ENCODE results near the gene AKR1B15. TPM values are rescaled to one million over a fixed set of nuclear protein-coding genes. Genes with fewer than 3 reads are reported as not detected.

The AKR1B15 gene
- not detected in 2 replicates for total RNA-seq

- DNase-seq (ENCODE audit: low read depth): no peak
- TF ChIP-seq CTCF (IDR thresholded peaks at IDR 0.05; ENCODE audit: insufficient read depth, low read depth, low read length): no peak
- peak within 1 kb of the TSS; percentile 30 for H3K4me3 ChIP-seq (ENCODE audit: low read depth, low read length)
These were observed at the start of gene AKR1B15 for GRCh38 chr7:134548877-134549276. Gene AKR1B15 (plus strand): TSS chr7:134549110. CDS start chr7:134564620, 15,510 bp downstream.

- TF ChIP-seq CTCF (IDR thresholded peaks at IDR 0.05; ENCODE audit: insufficient read depth, low read depth, low read length): no peak
- no peak for DNase-seq (ENCODE audit: low read depth)
- no peak overlapping the region for H3K4me3 ChIP-seq (ENCODE audit: low read depth, low read length)
These were observed 48.5 kb upstream of the AKR1B15 start for GRCh38 chr7:134500406-134500805.

- no peak for DNase-seq (ENCODE audit: low read depth)
- TF ChIP-seq CTCF (IDR thresholded peaks at IDR 0.05; ENCODE audit: insufficient read depth, low read depth, low read length): no peak
- H3K4me3 ChIP-seq (ENCODE audit: low read depth, low read length): no peak overlapping the region
These were observed 47.9 kb upstream of the AKR1B15 start for GRCh38 chr7:134500982-134501381.

GRCh38 chr7:134502463-134503371, 46.2 kb upstream of the AKR1B15 start:
- H3K4me3 ChIP-seq (ENCODE audit: low read depth, low read length): no peak overlapping the region
- TF ChIP-seq CTCF (IDR thresholded peaks at IDR 0.05; ENCODE audit: insufficient read depth, low read depth, low read length): no peak
- peak; percentile 79 for DNase-seq (ENCODE audit: low read depth)

GRCh38 chr7:134504660-134505164, 44.2 kb upstream of the AKR1B15 start:
- TF ChIP-seq CTCF (IDR thresholded peaks at IDR 0.05; ENCODE audit: insufficient read depth, low read depth, low read length): no peak
- no peak overlapping the region for H3K4me3 ChIP-seq (ENCODE audit: low read depth, low read length)
- no peak for DNase-seq (ENCODE audit: low read depth)

- no peak for DNase-seq (ENCODE audit: low read depth)
- no peak for TF ChIP-seq CTCF (IDR thresholded peaks at IDR 0.05; ENCODE audit: insufficient read depth, low read depth, low read length)
- no peak overlapping the region for H3K4me3 ChIP-seq (ENCODE audit: low read depth, low read length)
These were observed 43.1 kb upstream of the AKR1B15 start for GRCh38 chr7:134505856-134506255.
